H1 (cell line): Measurements from ENCODE around the gene PER2. TPM values are rescaled to one million over a fixed set of nuclear protein-coding genes. Genes with fewer than 3 reads are reported as not detected.

ENCODE experiments used
- CTCF ChIA-PET: fragments of 300-600 bp; sonication (Branson Sonifier 250); formaldehyde crosslinking; loops from one replicate; lab custom pipeline; 2021; ENCODE audit not compliant: partially characterized antibody; lab: Charles Lee
- POLR2A ChIA-PET: fragments of 300-600 bp; sonication (Branson Sonifier 250); formaldehyde crosslinking; loops from one replicate; lab custom pipeline; 2021; ENCODE audit warnings: inconsistent platforms; ENCODE audit not compliant: partially characterized antibody; lab: Charles Lee
- DNase-seq, 2 experiments: peaks; one replicate each; pipeline versions ENCODE4 v3.0.0 to v3.0.0-alpha.2; 2010 to 2022; ENCODE audit warnings: low spot score in 2 of 2, low read depth in 1 of 2, mixed read lengths in 1 of 2
- FAIRE-seq: peaks from 2 replicates; lab custom pipeline; 2011; peaks lifted over from hg19 to GRCh38; lab: Jason Lieb, UNC
- H2AFZ ChIP-seq: 2 replicates; pipeline ENCODE4 v1.8.1; 2012; ENCODE audit warnings: low read length, inconsistent platforms
- H2AK5ac ChIP-seq: 2 replicates; pipeline ENCODE4 v1.6.1; 2013; ENCODE audit warnings: low read depth, low read length
- H2BK120ac ChIP-seq: replicated peaks from 2 replicates; pipeline ENCODE3; 2013; ENCODE audit warnings: low read depth, low read length, inconsistent platforms
- H2BK12ac ChIP-seq: 2 replicates; pipeline ENCODE4 v1.6.1; 2013; ENCODE audit warnings: low read depth, low read length
- H2BK15ac ChIP-seq: 2 replicates; pipeline ENCODE4 v1.6.1; 2013; ENCODE audit warnings: low read length
- H2BK20ac ChIP-seq: 2 replicates; pipeline ENCODE4 v1.6.1; 2013; ENCODE audit warnings: low read length
- H2BK5ac ChIP-seq: 2 replicates; pipeline ENCODE4 v1.6.1; 2013; ENCODE audit warnings: low read depth, low read length
- H3K14ac ChIP-seq: 2 replicates; pipeline ENCODE4 v1.6.1; 2013; ENCODE audit warnings: inconsistent platforms; ENCODE audit not compliant: insufficient read length
- H3K18ac ChIP-seq: 2 replicates; pipeline ENCODE4 v1.6.1; 2013; ENCODE audit warnings: low read length; ENCODE audit errors: extremely low read depth
- H3K23ac ChIP-seq: 2 replicates; pipeline ENCODE4 v1.6.1; 2013; ENCODE audit warnings: inconsistent platforms; ENCODE audit not compliant: insufficient read length
- H3K23me2 ChIP-seq: 2 replicates; pipeline ENCODE4 v1.6.1; 2013; ENCODE audit warnings: low read depth, low read length
- H3K27ac ChIP-seq: 2 replicates; pipeline ENCODE4 v1.6.1; 2011; ENCODE audit warnings: low read depth, low read length, inconsistent platforms
- H3K27me3 ChIP-seq, 4 experiments: replicated peaks in 1 of 4; 1 replicate in 1 of 4; 2 replicates in 3 of 4; pipeline versions ENCODE4 v1.6.1 to v1.8.1; 2011 to 2013; ENCODE audit warnings: low read length in 3 of 4, mild to moderate bottlenecking in 3 of 4, inconsistent platforms in 2 of 4, mixed read lengths in 2 of 4, moderate library complexity in 1 of 4; ENCODE audit not compliant: control insufficient read depth in 3 of 4, insufficient read depth in 3 of 4; ENCODE audit errors: extremely low read depth in 1 of 4
- H3K36me3 ChIP-seq, 4 experiments: 2 replicates each; pipeline versions ENCODE4 v1.6.1 to v1.8.1; 2011 to 2013; ENCODE audit warnings: mild to moderate bottlenecking in 4 of 4, low read length in 3 of 4, moderate library complexity in 2 of 4, control low read depth in 1 of 4, inconsistent platforms in 1 of 4; ENCODE audit not compliant: insufficient read depth in 4 of 4, control insufficient read depth in 2 of 4
- H3K4ac ChIP-seq: replicated peaks from 2 replicates; pipeline ENCODE3; 2013; ENCODE audit warnings: low read length, low read depth, mixed read lengths, inconsistent platforms; ENCODE audit not compliant: insufficient read length
- H3K4me1 ChIP-seq, 4 experiments: replicated peaks in 1 of 4; 1 replicate in 1 of 4; 2 replicates in 3 of 4; pipeline versions ENCODE4 v1.6.1 to v1.8.1; 2011 to 2013; ENCODE audit warnings: low read length in 3 of 4, inconsistent platforms in 2 of 4, mixed read lengths in 1 of 4; ENCODE audit not compliant: insufficient read depth in 4 of 4, control insufficient read depth in 3 of 4
- H3K4me2 ChIP-seq, 2 experiments: 2 replicates each; pipeline versions ENCODE4 v1.6.1 to v1.8.1; 2011 to 2013; ENCODE audit warnings: low read depth in 2 of 2, low read length in 2 of 2, control low read depth in 1 of 2, inconsistent platforms in 1 of 2, mild to moderate bottlenecking in 1 of 2; ENCODE audit not compliant: insufficient read depth in 1 of 2
- H3K4me3 ChIP-seq, 4 experiments: fragments of 200-600, 300-600 bp in 1 of 4; sonication (generic), shearing (Covaris generic), sonication (Bioruptor Twin) in 1 of 4; 2 replicates each; pipeline versions ENCODE4 v1.5.1 to v1.8.1; 2011 to 2016; ENCODE audit warnings: low read length in 4 of 4, low read depth in 3 of 4, control low read depth in 2 of 4, inconsistent platforms in 2 of 4, mild to moderate bottlenecking in 2 of 4, mixed read lengths in 1 of 4, moderate library complexity in 1 of 4; ENCODE audit not compliant: insufficient read depth in 2 of 4; ENCODE audit errors: extremely low read depth in 1 of 4
- H3K56ac ChIP-seq: replicated peaks from 2 replicates; pipeline ENCODE3; 2013; ENCODE audit warnings: low read depth, mild to moderate bottlenecking, mixed read lengths, low read length, inconsistent platforms; ENCODE audit not compliant: insufficient read length
- H3K79me1 ChIP-seq: 2 replicates; pipeline ENCODE4 v1.6.1; 2013; ENCODE audit warnings: low read depth, low read length, control low read depth
- H3K79me2 ChIP-seq, 2 experiments: 2 replicates each; pipeline versions ENCODE4 v1.6.1 to v1.8.1; 2012 to 2013; ENCODE audit warnings: low read length in 2 of 2, mild to moderate bottlenecking in 2 of 2, inconsistent platforms in 1 of 2; ENCODE audit not compliant: insufficient read depth in 2 of 2, control insufficient read depth in 1 of 2
- H3K9ac ChIP-seq, 4 experiments: replicated peaks in 1 of 4; 1 replicate in 1 of 4; 2 replicates in 3 of 4; pipeline versions ENCODE4 v1.6.1 to v1.8.1; 2011 to 2013; ENCODE audit warnings: low read depth in 3 of 4, low read length in 3 of 4, control low read depth in 2 of 4, mild to moderate bottlenecking in 2 of 4, moderate library complexity in 2 of 4, inconsistent platforms in 1 of 4; ENCODE audit errors: extremely low read depth in 1 of 4
- H3K9me3 ChIP-seq, 2 experiments: 2 replicates each; pipeline versions ENCODE4 v1.6.1 to v1.8.1; 2012 to 2013; ENCODE audit warnings: mild to moderate bottlenecking in 2 of 2, moderate library complexity in 2 of 2, control low read depth in 1 of 2, inconsistent platforms in 1 of 2, low read depth in 1 of 2, low read length in 1 of 2, mixed read lengths in 1 of 2; ENCODE audit not compliant: insufficient read depth in 2 of 2
- H4K20me1 ChIP-seq, 2 experiments: replicated peaks in 1 of 2; 2 replicates each; pipeline versions ENCODE3 to v1.8.1; 2011 to 2013; ENCODE audit warnings: inconsistent platforms in 2 of 2, low read length in 2 of 2, mild to moderate bottlenecking in 1 of 2; ENCODE audit not compliant: insufficient read depth in 2 of 2, control insufficient read depth in 1 of 2
- H4K5ac ChIP-seq: 2 replicates; pipeline ENCODE4 v1.6.1; 2013; ENCODE audit warnings: low read length, low read depth, mixed read lengths, inconsistent platforms; ENCODE audit not compliant: insufficient read length
- H4K8ac ChIP-seq: 2 replicates; pipeline ENCODE4 v1.8.0; 2013; ENCODE audit warnings: mild to moderate bottlenecking, moderate library complexity, low read length, inconsistent platforms; ENCODE audit not compliant: insufficient read depth; ENCODE audit errors: extremely low read depth
- H4K91ac ChIP-seq: replicated peaks from 2 replicates; pipeline ENCODE3; 2013; ENCODE audit warnings: low read length, mixed read lengths, inconsistent platforms; ENCODE audit not compliant: insufficient read length
- BACH1 ChIP-seq: IDR thresholded peaks from 2 replicates; pipeline ENCODE4 v1.6.1; 2012; ENCODE audit warnings: low read length, improper control_type of control experiment
- BRCA1 ChIP-seq: IDR thresholded peaks from 2 replicates; pipeline ENCODE4 v1.6.1; 2012; ENCODE audit warnings: low read depth, low read length, improper control_type of control experiment
- HDAC6 ChIP-seq: IDR thresholded peaks from one replicate; pipeline ENCODE4 v1.7.1; 2012; ENCODE audit warnings: low read depth, mild to moderate bottlenecking, inconsistent platforms, low read length, moderate library complexity
- KDM5A ChIP-seq: fragments of 200-600 bp; IDR thresholded peaks from 2 replicates; pipeline ENCODE4 v1.7.1; 2012; ENCODE audit warnings: mild to moderate bottlenecking, low read length, inconsistent platforms, mixed read lengths
- RXRA ChIP-seq: IDR thresholded peaks from 2 replicates; pipeline ENCODE4 v1.6.1; 2011; ENCODE audit warnings: low read depth, mild to moderate bottlenecking, low read length, moderate library complexity; ENCODE audit not compliant: insufficient read depth
- SIRT6 ChIP-seq: IDR thresholded peaks from one replicate; pipeline ENCODE4 v1.7.1; 2012; ENCODE audit warnings: low read length, inconsistent platforms
- ZNF274 ChIP-seq: IDR thresholded peaks from 2 replicates; pipeline ENCODE4 v1.7.0; 2012; ENCODE audit warnings: low read length, borderline replicate concordance; ENCODE audit errors: extremely low read depth
- WGBS, 2 experiments: shearing (Covaris generic) in 1 of 2; methylation state at CpG; one replicate each; pipeline versions ENCODE4 v1.1.6 to v1.1.7; 2013 to 2015; ENCODE audit warnings: low lambda C conversion rate in 2 of 2, mixed read lengths in 2 of 2, inconsistent platforms in 1 of 2, low coverage in 1 of 2, missing lambda C conversion rate in 1 of 2; ENCODE audit not compliant: insufficient replicate concordance in 2 of 2, insufficient coverage in 1 of 2, insufficient read length in 1 of 2; ENCODE audit errors: extremely low coverage in 1 of 2, missing lambda C conversion rate in 1 of 2; 5-methylcytosine and 5-hydroxymethylcytosine counted together
- polyA plus RNA-seq, 7 experiments: library from polyadenylated mRNA; depleted of rRNA in 3 of 7; stranded (reverse) in 5 of 7; unstranded in 2 of 7; fragments of >200 nt in 5 of 7; fragments of 200-250 nt in 2 of 7; gene quantifications; 1 replicate in 5 of 7; 2 replicates in 1 of 7; 4 replicates in 1 of 7; pipeline versions ENCODE4 v1.2.1 to v1.2.3, GENCODE V29; 2011 to 2013; ENCODE audit warnings: missing spikeins in 2 of 7, mixed read lengths in 2 of 7
- total RNA-seq: library from RNA; stranded (reverse); fragmentation: NEBNext Ultra II Directional; extraction: Animal tissue kit (Norgen Biotek cat#: 25700); gene quantifications from 2 replicates; pipeline ENCODE4 v1.2.1, GENCODE V29; 2021
- TF ChIP-seq, protein P1 (sequence below): IDR thresholded peaks from 2 replicates; pipeline ENCODE4 v1.6.1; 2011; ENCODE audit warnings: low read depth, mild to moderate bottlenecking, low read length; ENCODE audit not compliant: insufficient read depth
- TF ChIP-seq, protein P2 (sequence below): IDR thresholded peaks from 2 replicates; pipeline ENCODE4 v1.6.1; 2012; ENCODE audit warnings: low read length, inconsistent platforms

PER2 gene
- total and polyA plus RNA-seq, 2 of the 8 experiments (the other 6 are each of a cell fraction or from before 2014, with no cell fraction given), result 0.91 to 5.5 TPM

DNA sequence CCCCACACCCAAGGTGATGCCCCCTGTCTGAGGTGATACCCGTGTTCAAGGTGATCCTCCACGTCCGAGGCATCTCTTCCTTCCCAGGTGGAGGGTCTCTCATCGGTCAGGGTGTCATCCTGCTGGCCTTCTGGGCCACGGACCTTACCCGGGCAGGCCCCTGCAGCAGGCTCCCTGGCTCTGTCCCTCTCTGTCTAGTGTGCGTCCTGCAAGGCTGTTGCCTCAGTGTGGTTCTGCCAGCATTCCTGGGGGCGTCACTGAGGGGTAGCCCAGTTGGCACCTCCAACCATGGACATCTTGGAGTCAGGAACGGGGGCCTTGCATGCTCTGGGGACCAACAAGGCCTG is 5.6 kb upstream of the PER2 start:
- Histone ChIP-seq H3K9ac (no peak overlapping the region), H3K27ac (no peak overlapping the region), H3K27me3 (peaks cover 0 to 2% (median 0%) of the 10 kb centered on the region in 4 experiments; a peak in 2 of 7 replicates), H4K8ac (no peak overlapping the region), H3K4me2 (no peak overlapping the region), H3K79me1 (no peaks in the 10 kb centered on the region), H3K23ac (no peak overlapping the region), H2AFZ (no peak overlapping the region), H3K79me2 (no peaks in the 10 kb centered on the region), H2BK15ac (no peak overlapping the region), H4K20me1 (no peaks in the 10 kb centered on the region), H2BK20ac (no peak overlapping the region), H2BK12ac (no peak overlapping the region), H3K56ac (no peak overlapping the region), H3K23me2 (peaks cover 6% of the 10 kb centered on the region), H2BK5ac (no peak overlapping the region), H3K4me3 (no peak overlapping the region), H4K91ac (no peak overlapping the region), H3K18ac (no peak overlapping the region), H2AK5ac (no peak overlapping the region), H3K14ac (no peak overlapping the region), H3K36me3 (no peaks in the 10 kb centered on the region), H3K9me3 (no peaks in the 10 kb centered on the region), H3K4ac (no peak overlapping the region), H2BK120ac (no peak overlapping the region), H4K5ac (no peak overlapping the region), H3K4me1 (peaks cover 7 to 14% (median 10%) of the 10 kb centered on the region in 4 experiments)
- DNase-seq (no peak), FAIRE-seq (no peak)
- POLR2A ChIA-PET, result no interaction called here
- TF ChIP-seq SIRT6 (no peak), ZNF274 (no peak), BACH1 (no peak), RXRA (no peak), HDAC6 (no peak), BRCA1 (no peak), KDM5A (no peak)
- TF ChIP-seq, protein P1, sequence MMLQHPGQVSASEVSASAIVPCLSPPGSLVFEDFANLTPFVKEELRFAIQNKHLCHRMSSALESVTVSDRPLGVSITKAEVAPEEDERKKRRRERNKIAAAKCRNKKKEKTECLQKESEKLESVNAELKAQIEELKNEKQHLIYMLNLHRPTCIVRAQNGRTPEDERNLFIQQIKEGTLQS, result no peak
- TF ChIP-seq, protein P2, sequence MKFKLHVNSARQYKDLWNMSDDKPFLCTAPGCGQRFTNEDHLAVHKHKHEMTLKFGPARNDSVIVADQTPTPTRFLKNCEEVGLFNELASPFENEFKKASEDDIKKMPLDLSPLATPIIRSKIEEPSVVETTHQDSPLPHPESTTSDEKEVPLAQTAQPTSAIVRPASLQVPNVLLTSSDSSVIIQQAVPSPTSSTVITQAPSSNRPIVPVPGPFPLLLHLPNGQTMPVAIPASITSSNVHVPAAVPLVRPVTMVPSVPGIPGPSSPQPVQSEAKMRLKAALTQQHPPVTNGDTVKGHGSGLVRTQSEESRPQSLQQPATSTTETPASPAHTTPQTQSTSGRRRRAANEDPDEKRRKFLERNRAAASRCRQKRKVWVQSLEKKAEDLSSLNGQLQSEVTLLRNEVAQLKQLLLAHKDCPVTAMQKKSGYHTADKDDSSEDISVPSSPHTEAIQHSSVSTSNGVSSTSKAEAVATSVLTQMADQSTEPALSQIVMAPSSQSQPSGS, result no peak
- 94% methylated on average over 9 of the region's 9 CpGs; no CpG with 5 or more reads in 1 of the 2 experiments for WGBS, 2 experiments
- CTCF ChIA-PET, result interaction anchor here (1.0 to 2.7 kb wide), 5 partner anchors 9 to 63 kb away, joined by 3 to 12 read pairs (median 6); no protein-coding TSS in a partner anchor
